PC-3 (cell line): ENCODE results near the gene DOCK1. TPM values are rescaled to one million over a fixed set of nuclear protein-coding genes. Genes with fewer than 3 reads are reported as not detected.

Experiments
- ATAC-seq: fragments of 200-7000 bp; cut with Tn5 transposase; 2 replicates; pipeline ENCODE4 v1.9.1; 2020; ENCODE audit warnings: mild to moderate bottlenecking, moderate library complexity
- BruUV-seq: library from RNA; stranded (reverse); fragments of 400-500 nt; replicated peaks from 2 replicates; lab custom pipeline; 2021; lab: Mats Ljungman, UMichigan
- CTCF ChIA-PET: fragments of 300-600 bp; sonication (Branson Sonifier 250); formaldehyde crosslinking; loops from one replicate; lab custom pipeline; 2022; ENCODE audit warnings: antibody characterized with exemption; lab: Charles Lee
- POLR2A ChIA-PET: fragments of 300-600 bp; sonication (Branson Sonifier 250); formaldehyde crosslinking; loops from one replicate; lab custom pipeline; 2022; ENCODE audit warnings: antibody characterized with exemption; ENCODE audit not compliant: unreplicated experiment; lab: Charles Lee
- DNase-seq: peaks from one replicate; pipeline ENCODE4 v3.0.0-alpha.2; 2015
- H2AFZ ChIP-seq: fragments of 300-600 bp; sonication (generic); 2 replicates; pipeline ENCODE4 v1.6.0; 2016; ENCODE audit warnings: antibody characterized with exemption, low read length
- H3F3A ChIP-seq: fragments of 300-600 bp; sonication (generic); one replicate; pipeline ENCODE4 v1.6.0; 2017; ENCODE audit warnings: antibody characterized with exemption, low read length, control low read depth, mild to moderate bottlenecking; ENCODE audit not compliant: unreplicated experiment
- H3K27ac ChIP-seq: fragments of 300-600 bp; sonication (generic); 2 replicates; pipeline ENCODE4 v1.5.1; 2016; ENCODE audit warnings: mild to moderate bottlenecking, low read length
- H3K27me3 ChIP-seq: fragments of 300-600 bp; sonication (generic); 2 replicates; pipeline ENCODE4 v1.6.1; 2016; ENCODE audit warnings: low read length, mixed read lengths
- H3K36me3 ChIP-seq: fragments of 300-600 bp; sonication (generic); 2 replicates; pipeline ENCODE4 v1.6.1; 2016; ENCODE audit warnings: low read depth, mixed run types, low read length, mixed read lengths
- H3K4me1 ChIP-seq: fragments of 300-600 bp; sonication (generic); 2 replicates; pipeline ENCODE4 v1.5.1; 2016; ENCODE audit warnings: low read length; ENCODE audit not compliant: insufficient read depth
- H3K4me2 ChIP-seq: fragments of 300-600 bp; sonication (generic); 2 replicates; pipeline ENCODE4 v1.6.0; 2016; ENCODE audit warnings: low read length
- H3K4me3 ChIP-seq: fragments of 300-600 bp; sonication (generic); 2 replicates; pipeline ENCODE4 v1.5.1; 2016; ENCODE audit warnings: mild to moderate bottlenecking, low read length, mixed read lengths
- H3K79me2 ChIP-seq: fragments of 300-600 bp; sonication (generic); 2 replicates; pipeline ENCODE4 v1.6.1; 2017; ENCODE audit warnings: low read length, mixed read lengths
- H3K9ac ChIP-seq: fragments of 300-600 bp; sonication (generic); 2 replicates; pipeline ENCODE4 v1.6.0; 2016; ENCODE audit warnings: mild to moderate bottlenecking, low read length
- H3K9me2 ChIP-seq: fragments of 300-600 bp; sonication (generic); replicated peaks from 2 replicates; pipeline ENCODE4 v1.6.1; 2016; ENCODE audit warnings: mixed run types, low read length, mixed read lengths
- H3K9me3 ChIP-seq: fragments of 300-600 bp; sonication (generic); 2 replicates; pipeline ENCODE4 v1.6.1; 2016; ENCODE audit warnings: low read length, mixed read lengths
- H4K20me1 ChIP-seq: fragments of 300-600 bp; sonication (generic); 2 replicates; pipeline ENCODE4 v1.6.1; 2016; ENCODE audit warnings: low read length, mixed read lengths
- CTCF ChIP-seq: fragments of 300-600 bp; sonication (generic); conservative IDR thresholded peaks from 2 replicates; pipeline ENCODE4 v1.5.1; 2017; ENCODE audit warnings: antibody characterized with exemption, low read depth, mild to moderate bottlenecking, low read length
- EZH2 ChIP-seq: fragments of 300-600 bp; sonication (generic); IDR thresholded peaks from one replicate; pipeline ENCODE4 v1.6.1; 2017; ENCODE audit warnings: antibody characterized with exemption, mild to moderate bottlenecking, low read length; ENCODE audit not compliant: unreplicated experiment
- EZH2phosphoT487 ChIP-seq: fragments of 300-600 bp; sonication (generic); IDR thresholded peaks from 2 replicates; pipeline ENCODE4 v1.6.1; 2018; ENCODE audit warnings: mild to moderate bottlenecking, antibody characterized with exemption, low read length, borderline replicate concordance
- intact Hi-C: fragments of 100-400 bp; cut with micrococcal nuclease; formaldehyde crosslinking; loops from 2 replicates; pipeline ENCODE4 v1.9.0; 2023
- total RNA-seq: library from RNA; depleted of rRNA; stranded (reverse); fragments of >200 nt; gene quantifications from 2 replicates; pipeline ENCODE4 v1.2.3, GENCODE V29; 2014

The DOCK1 gene
- total RNA-seq, 1 experiment from 2014 or later = 34.3 TPM

- no peaks in the 10 kb centered on the region for H3K4me1 ChIP-seq
- ChIA-PET CTCF (no interaction called here), POLR2A (no interaction called here)
- no peaks in the 10 kb centered on the region for H3K9me2 ChIP-seq
- no peak for ATAC-seq
- no peaks in the 10 kb centered on the region for H3K36me3 ChIP-seq
- H3K27me3 ChIP-seq = no peaks in the 10 kb centered on the region
- intact Hi-C loops = no loop called here
- H3F3A ChIP-seq = no peaks in the 10 kb centered on the region
- H3K9ac ChIP-seq = no peak overlapping the region
- H3K27ac ChIP-seq = no peak overlapping the region
- H3K4me3 ChIP-seq = no peak overlapping the region
- no peaks in the 10 kb centered on the region for H4K20me1 ChIP-seq
- no peak for DNase-seq
- no TSS peak for BruUV-seq
- no peak overlapping the region for H3K4me2 ChIP-seq
- no peak overlapping the region for H2AFZ ChIP-seq
- TF ChIP-seq EZH2phosphoT487 = no peak
- TF ChIP-seq EZH2 = no peak
- no peak for TF ChIP-seq CTCF
- H3K79me2 ChIP-seq = no peaks in the 10 kb centered on the region
- no peaks in the 10 kb centered on the region for H3K9me3 ChIP-seq
Measured at GRCh38 chr10:127417031-127417430, 511.8 kb downstream of the DOCK1 start.

GRCh38 chr10:127417686-127418401 lies 512.6 kb downstream of the DOCK1 start:
- ChIA-PET CTCF (no interaction called here), POLR2A (no interaction called here)
- DNase-seq = no peak
- Histone ChIP-seq H2AFZ (no peak overlapping the region), H3K4me2 (no peak overlapping the region), H4K20me1 (no peaks in the 10 kb centered on the region), H3K79me2 (no peaks in the 10 kb centered on the region), H3K27ac (no peak overlapping the region), H3K9me3 (no peaks in the 10 kb centered on the region), H3K27me3 (no peaks in the 10 kb centered on the region), H3K4me3 (no peak overlapping the region), H3K36me3 (no peaks in the 10 kb centered on the region), H3K4me1 (no peaks in the 10 kb centered on the region), H3K9ac (no peak overlapping the region), H3K9me2 (no peaks in the 10 kb centered on the region), H3F3A (no peaks in the 10 kb centered on the region)
- ATAC-seq = no peak
- no peak for TF ChIP-seq CTCF
- no peak for TF ChIP-seq EZH2
- intact Hi-C loops = no loop called here
- no TSS peak for BruUV-seq

GRCh38 chr10:127418536-127419168 lies 513.4 kb downstream of the DOCK1 start:
- no peaks in the 10 kb centered on the region for H3F3A ChIP-seq
- no peak overlapping the region for H3K4me2 ChIP-seq
- CTCF ChIA-PET = no interaction called here
- no peaks in the 10 kb centered on the region for H3K4me1 ChIP-seq
- H3K27ac ChIP-seq = no peak overlapping the region
- H2AFZ ChIP-seq = no peak overlapping the region
- TF ChIP-seq CTCF (no peak), EZH2 (no peak), EZH2phosphoT487 (no peak)
- no peaks in the 10 kb centered on the region for H4K20me1 ChIP-seq
- no peaks in the 10 kb centered on the region for H3K27me3 ChIP-seq
- H3K79me2 ChIP-seq = no peaks in the 10 kb centered on the region
- no peak overlapping the region for H3K9ac ChIP-seq
- no peak for DNase-seq
- POLR2A ChIA-PET = no interaction called here
- no TSS peak for BruUV-seq
- intact Hi-C loops = no loop called here
- H3K9me2 ChIP-seq = no peaks in the 10 kb centered on the region
- ATAC-seq = no peak
- no peaks in the 10 kb centered on the region for H3K9me3 ChIP-seq
- H3K4me3 ChIP-seq = no peak overlapping the region
- no peaks in the 10 kb centered on the region for H3K36me3 ChIP-seq
